PC-3 (cell line): ENCODE measurements around the gene KDM4C. TPM values are rescaled to one million over a fixed set of nuclear protein-coding genes. Genes with fewer than 3 reads are reported as not detected.

Source experiments
- ATAC-seq: fragments of 200-7000 bp; cut with Tn5 transposase; 2 replicates; pipeline ENCODE4 v1.9.1; 2020; ENCODE audit warnings: mild to moderate bottlenecking, moderate library complexity
- BruUV-seq: library from RNA; stranded (reverse); fragments of 400-500 nt; replicated peaks from 2 replicates; lab custom pipeline; 2021; lab: Mats Ljungman, UMichigan
- CTCF ChIA-PET: fragments of 300-600 bp; sonication (Branson Sonifier 250); formaldehyde crosslinking; loops from one replicate; lab custom pipeline; 2022; ENCODE audit warnings: antibody characterized with exemption; lab: Charles Lee
- POLR2A ChIA-PET: fragments of 300-600 bp; sonication (Branson Sonifier 250); formaldehyde crosslinking; loops from one replicate; lab custom pipeline; 2022; ENCODE audit warnings: antibody characterized with exemption; ENCODE audit not compliant: unreplicated experiment; lab: Charles Lee
- DNase-seq: peaks from one replicate; pipeline ENCODE4 v3.0.0-alpha.2; 2015
- H2AFZ ChIP-seq: fragments of 300-600 bp; sonication (generic); 2 replicates; pipeline ENCODE4 v1.6.0; 2016; ENCODE audit warnings: antibody characterized with exemption, low read length
- H3F3A ChIP-seq: fragments of 300-600 bp; sonication (generic); one replicate; pipeline ENCODE4 v1.6.0; 2017; ENCODE audit warnings: antibody characterized with exemption, low read length, control low read depth, mild to moderate bottlenecking; ENCODE audit not compliant: unreplicated experiment
- H3K27ac ChIP-seq: fragments of 300-600 bp; sonication (generic); 2 replicates; pipeline ENCODE4 v1.5.1; 2016; ENCODE audit warnings: mild to moderate bottlenecking, low read length
- H3K27me3 ChIP-seq: fragments of 300-600 bp; sonication (generic); 2 replicates; pipeline ENCODE4 v1.6.1; 2016; ENCODE audit warnings: low read length, mixed read lengths
- H3K36me3 ChIP-seq: fragments of 300-600 bp; sonication (generic); 2 replicates; pipeline ENCODE4 v1.6.1; 2016; ENCODE audit warnings: low read depth, mixed run types, low read length, mixed read lengths
- H3K4me1 ChIP-seq: fragments of 300-600 bp; sonication (generic); 2 replicates; pipeline ENCODE4 v1.5.1; 2016; ENCODE audit warnings: low read length; ENCODE audit not compliant: insufficient read depth
- H3K4me2 ChIP-seq: fragments of 300-600 bp; sonication (generic); 2 replicates; pipeline ENCODE4 v1.6.0; 2016; ENCODE audit warnings: low read length
- H3K4me3 ChIP-seq: fragments of 300-600 bp; sonication (generic); 2 replicates; pipeline ENCODE4 v1.5.1; 2016; ENCODE audit warnings: mild to moderate bottlenecking, low read length, mixed read lengths
- H3K79me2 ChIP-seq: fragments of 300-600 bp; sonication (generic); 2 replicates; pipeline ENCODE4 v1.6.1; 2017; ENCODE audit warnings: low read length, mixed read lengths
- H3K9ac ChIP-seq: fragments of 300-600 bp; sonication (generic); 2 replicates; pipeline ENCODE4 v1.6.0; 2016; ENCODE audit warnings: mild to moderate bottlenecking, low read length
- H3K9me2 ChIP-seq: fragments of 300-600 bp; sonication (generic); replicated peaks from 2 replicates; pipeline ENCODE4 v1.6.1; 2016; ENCODE audit warnings: mixed run types, low read length, mixed read lengths
- H3K9me3 ChIP-seq: fragments of 300-600 bp; sonication (generic); 2 replicates; pipeline ENCODE4 v1.6.1; 2016; ENCODE audit warnings: low read length, mixed read lengths
- H4K20me1 ChIP-seq: fragments of 300-600 bp; sonication (generic); 2 replicates; pipeline ENCODE4 v1.6.1; 2016; ENCODE audit warnings: low read length, mixed read lengths
- CTCF ChIP-seq: fragments of 300-600 bp; sonication (generic); conservative IDR thresholded peaks from 2 replicates; pipeline ENCODE4 v1.5.1; 2017; ENCODE audit warnings: antibody characterized with exemption, low read depth, mild to moderate bottlenecking, low read length
- EZH2 ChIP-seq: fragments of 300-600 bp; sonication (generic); IDR thresholded peaks from one replicate; pipeline ENCODE4 v1.6.1; 2017; ENCODE audit warnings: antibody characterized with exemption, mild to moderate bottlenecking, low read length; ENCODE audit not compliant: unreplicated experiment
- EZH2phosphoT487 ChIP-seq: fragments of 300-600 bp; sonication (generic); IDR thresholded peaks from 2 replicates; pipeline ENCODE4 v1.6.1; 2018; ENCODE audit warnings: mild to moderate bottlenecking, antibody characterized with exemption, low read length, borderline replicate concordance
- intact Hi-C: fragments of 100-400 bp; cut with micrococcal nuclease; formaldehyde crosslinking; loops from 2 replicates; pipeline ENCODE4 v1.9.0; 2023
- total RNA-seq: library from RNA; depleted of rRNA; stranded (reverse); fragments of >200 nt; gene quantifications from 2 replicates; pipeline ENCODE4 v1.2.3, GENCODE V29; 2014

KDM4C gene
- total RNA-seq, 1 experiment from 2014 or later = 27.0 TPM

- H3K79me2 ChIP-seq = no peaks in the 10 kb centered on the region
- H3K4me1 ChIP-seq = peaks cover 11% of the 10 kb centered on the region; the same call in 1 of the 2 replicates
- H3K4me2 ChIP-seq = no peak overlapping the region
- H4K20me1 ChIP-seq = no peaks in the 10 kb centered on the region
- no peaks in the 10 kb centered on the region for H3F3A ChIP-seq
- no TSS peak for BruUV-seq
- no peak overlapping the region for H3K27ac ChIP-seq
- no peak overlapping the region for H3K4me3 ChIP-seq
- no peak overlapping the region for H2AFZ ChIP-seq
- ChIA-PET POLR2A (no interaction called here), CTCF (no interaction called here)
- DNase-seq (peak; percentile 5), ATAC-seq (peak; percentile 80)
- no peaks in the 10 kb centered on the region for H3K9me3 ChIP-seq
- intact Hi-C loops = no loop called here
- no peaks in the 10 kb centered on the region for H3K27me3 ChIP-seq
- H3K36me3 ChIP-seq = no peaks in the 10 kb centered on the region
- TF ChIP-seq CTCF (no peak), EZH2phosphoT487 (no peak), EZH2 (no peak)
- H3K9ac ChIP-seq = no peak overlapping the region
- no peaks in the 10 kb centered on the region for H3K9me2 ChIP-seq
Observed at GRCh38 chr9:7097785-7098752, 340.3 kb downstream of the KDM4C start.

GRCh38 chr9:7103367-7103766 is 345.6 kb downstream of the KDM4C start:
- no peaks in the 10 kb centered on the region for H3K9me3 ChIP-seq
- no peak overlapping the region for H3K27ac ChIP-seq
- no peak for DNase-seq
- H3K79me2 ChIP-seq = no peaks in the 10 kb centered on the region
- H3K4me3 ChIP-seq = no peak overlapping the region
- no peak overlapping the region for H3K4me2 ChIP-seq
- CTCF ChIA-PET = no interaction called here
- no peaks in the 10 kb centered on the region for H3K27me3 ChIP-seq
- H3K9ac ChIP-seq = no peak overlapping the region
- ATAC-seq = no peak
- peaks cover 2% of the 10 kb centered on the region; the same call in 1 of the 2 replicates for H3K4me1 ChIP-seq
- no peaks in the 10 kb centered on the region for H3F3A ChIP-seq
- POLR2A ChIA-PET = no interaction called here
- no peaks in the 10 kb centered on the region for H4K20me1 ChIP-seq
- H3K36me3 ChIP-seq = no peaks in the 10 kb centered on the region
- TF ChIP-seq EZH2phosphoT487 = no peak
- no peak for TF ChIP-seq CTCF
- no peak for TF ChIP-seq EZH2
- no TSS peak for BruUV-seq
- no peaks in the 10 kb centered on the region for H3K9me2 ChIP-seq
- H2AFZ ChIP-seq = no peak overlapping the region
- intact Hi-C loops = no loop called here

GRCh38 chr9:7103771-7104170 is 346.0 kb downstream of the KDM4C start:
- no peak overlapping the region for H3K27ac ChIP-seq
- TF ChIP-seq CTCF (no peak), EZH2phosphoT487 (no peak), EZH2 (no peak)
- H3K4me2 ChIP-seq = no peak overlapping the region
- H3F3A ChIP-seq = no peaks in the 10 kb centered on the region
- intact Hi-C loops = no loop called here
- no peaks in the 10 kb centered on the region for H3K9me3 ChIP-seq
- DNase-seq = peak; percentile 6
- no peaks in the 10 kb centered on the region for H3K36me3 ChIP-seq
- no peaks in the 10 kb centered on the region for H3K9me2 ChIP-seq
- H2AFZ ChIP-seq = no peak overlapping the region
- no peak overlapping the region for H3K9ac ChIP-seq
- POLR2A ChIA-PET = no interaction called here
- no peak overlapping the region for H3K4me3 ChIP-seq
- BruUV-seq = no TSS peak
- no peaks in the 10 kb centered on the region for H4K20me1 ChIP-seq
- ATAC-seq = no peak
- no peaks in the 10 kb centered on the region for H3K79me2 ChIP-seq
- CTCF ChIA-PET = no interaction called here
- H3K4me1 ChIP-seq = no peaks in the 10 kb centered on the region
- H3K27me3 ChIP-seq = no peaks in the 10 kb centered on the region
